HG03175 (cell line): ENCODE data around the gene ANKZF1.
"Not testable (repeated sequence)": the region's sequence is repeated elsewhere in the genome, so short reads cannot be mapped to it uniquely, and the experiment has no call there.

Experiments
- ATAC-seq: cut with Tn5 transposase; IDR thresholded peaks from one replicate; pipeline ENCODE4 v1.9.1; 2021; ENCODE audit warnings: mild to moderate bottlenecking, moderate library complexity; ENCODE audit not compliant: unreplicated experiment

The ANKZF1 gene, protein sequence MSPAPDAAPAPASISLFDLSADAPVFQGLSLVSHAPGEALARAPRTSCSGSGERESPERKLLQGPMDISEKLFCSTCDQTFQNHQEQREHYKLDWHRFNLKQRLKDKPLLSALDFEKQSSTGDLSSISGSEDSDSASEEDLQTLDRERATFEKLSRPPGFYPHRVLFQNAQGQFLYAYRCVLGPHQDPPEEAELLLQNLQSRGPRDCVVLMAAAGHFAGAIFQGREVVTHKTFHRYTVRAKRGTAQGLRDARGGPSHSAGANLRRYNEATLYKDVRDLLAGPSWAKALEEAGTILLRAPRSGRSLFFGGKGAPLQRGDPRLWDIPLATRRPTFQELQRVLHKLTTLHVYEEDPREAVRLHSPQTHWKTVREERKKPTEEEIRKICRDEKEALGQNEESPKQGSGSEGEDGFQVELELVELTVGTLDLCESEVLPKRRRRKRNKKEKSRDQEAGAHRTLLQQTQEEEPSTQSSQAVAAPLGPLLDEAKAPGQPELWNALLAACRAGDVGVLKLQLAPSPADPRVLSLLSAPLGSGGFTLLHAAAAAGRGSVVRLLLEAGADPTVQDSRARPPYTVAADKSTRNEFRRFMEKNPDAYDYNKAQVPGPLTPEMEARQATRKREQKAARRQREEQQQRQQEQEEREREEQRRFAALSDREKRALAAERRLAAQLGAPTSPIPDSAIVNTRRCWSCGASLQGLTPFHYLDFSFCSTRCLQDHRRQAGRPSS

DNA sequence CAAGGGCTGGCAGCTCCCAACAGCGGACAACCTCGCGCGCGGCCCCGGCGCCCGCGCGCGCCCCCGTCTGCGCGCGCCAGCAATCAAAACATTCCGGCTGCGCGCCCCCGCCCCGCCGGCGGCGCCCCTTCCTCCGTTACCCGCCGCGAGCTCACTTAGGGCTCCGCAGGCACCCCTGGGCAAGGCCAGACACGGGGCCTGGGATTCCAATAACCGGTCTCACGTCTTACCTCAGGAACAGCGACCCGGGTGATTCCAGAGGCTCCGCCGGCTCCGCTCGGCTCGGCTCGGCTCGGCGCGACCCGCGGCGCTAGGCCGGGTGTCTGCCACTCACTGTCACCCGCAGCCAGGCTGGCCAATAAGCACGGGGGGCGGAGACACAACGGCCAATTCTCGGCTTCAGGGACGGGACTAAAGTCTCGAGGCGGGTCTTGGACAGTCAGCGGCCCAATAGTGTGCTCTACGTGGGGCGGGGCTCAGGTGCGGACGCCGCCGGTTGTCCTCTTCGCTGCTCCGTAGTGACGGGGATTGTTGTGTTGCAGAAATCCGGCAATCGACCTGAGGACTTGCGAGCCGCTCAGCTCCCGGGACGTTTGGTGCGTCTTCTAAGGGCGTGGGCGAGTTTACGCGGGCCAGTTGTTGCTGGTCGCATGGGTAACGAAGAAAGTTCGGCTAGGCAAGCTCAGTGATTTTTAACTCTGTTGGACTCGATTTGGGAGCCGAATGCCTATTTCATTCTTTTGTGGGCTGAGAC, at the start of gene ANKZF1, which contains the start of gene ATG9A:
Gene ANKZF1 (plus strand): TSS at position 502 of the 754 bp plus-strand sequence. CDS start 452 bp downstream, outside the sequence.
Gene ATG9A (minus strand): TSS at position 332 of the 754 bp plus-strand sequence. CDS start 1,612 bp downstream, outside the sequence.
- ATAC-seq: peak; percentile 98

DNA sequence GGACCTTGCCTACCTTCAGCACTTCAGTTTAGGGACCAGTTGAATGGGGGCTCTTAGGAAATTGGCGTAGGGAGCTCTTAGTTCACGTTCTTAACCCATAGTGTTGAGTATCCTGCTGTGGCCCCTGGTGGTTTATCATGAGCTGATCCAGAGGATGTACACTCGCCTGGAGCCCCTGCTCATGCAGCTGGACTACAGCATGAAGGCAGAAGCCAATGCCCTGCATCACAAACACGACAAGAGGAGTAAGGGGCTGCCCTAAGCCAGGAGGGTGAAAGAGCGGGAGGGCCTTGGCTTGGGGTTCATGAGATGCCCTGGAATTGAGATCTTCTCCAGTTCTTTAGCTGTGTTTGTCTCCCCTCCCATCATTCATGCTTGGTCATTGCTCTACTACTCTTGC, 48.6 kb upstream of the ANKZF1 start:
- ATAC-seq: no peak

DNA sequence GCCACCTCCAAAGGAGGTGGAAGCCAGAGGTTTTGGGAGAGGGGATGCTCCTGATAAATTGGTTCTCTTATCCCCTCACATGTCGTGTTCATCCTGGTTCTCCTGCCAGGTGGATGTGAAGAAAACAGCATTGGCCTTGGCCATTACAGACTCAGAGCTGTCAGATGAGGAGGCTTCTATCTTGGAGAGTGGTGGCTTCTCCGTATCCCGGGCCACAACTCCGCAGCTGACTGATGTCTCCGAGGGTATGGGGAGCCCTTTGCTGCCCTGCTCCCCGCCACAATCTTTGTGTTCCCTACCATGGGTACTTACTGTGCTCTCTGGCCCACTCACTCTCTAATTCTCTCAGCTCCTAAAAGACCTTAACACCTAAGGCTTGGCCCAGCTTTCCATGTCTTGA, 48.1 kb upstream of the ANKZF1 start:
- ATAC-seq: no peak

DNA sequence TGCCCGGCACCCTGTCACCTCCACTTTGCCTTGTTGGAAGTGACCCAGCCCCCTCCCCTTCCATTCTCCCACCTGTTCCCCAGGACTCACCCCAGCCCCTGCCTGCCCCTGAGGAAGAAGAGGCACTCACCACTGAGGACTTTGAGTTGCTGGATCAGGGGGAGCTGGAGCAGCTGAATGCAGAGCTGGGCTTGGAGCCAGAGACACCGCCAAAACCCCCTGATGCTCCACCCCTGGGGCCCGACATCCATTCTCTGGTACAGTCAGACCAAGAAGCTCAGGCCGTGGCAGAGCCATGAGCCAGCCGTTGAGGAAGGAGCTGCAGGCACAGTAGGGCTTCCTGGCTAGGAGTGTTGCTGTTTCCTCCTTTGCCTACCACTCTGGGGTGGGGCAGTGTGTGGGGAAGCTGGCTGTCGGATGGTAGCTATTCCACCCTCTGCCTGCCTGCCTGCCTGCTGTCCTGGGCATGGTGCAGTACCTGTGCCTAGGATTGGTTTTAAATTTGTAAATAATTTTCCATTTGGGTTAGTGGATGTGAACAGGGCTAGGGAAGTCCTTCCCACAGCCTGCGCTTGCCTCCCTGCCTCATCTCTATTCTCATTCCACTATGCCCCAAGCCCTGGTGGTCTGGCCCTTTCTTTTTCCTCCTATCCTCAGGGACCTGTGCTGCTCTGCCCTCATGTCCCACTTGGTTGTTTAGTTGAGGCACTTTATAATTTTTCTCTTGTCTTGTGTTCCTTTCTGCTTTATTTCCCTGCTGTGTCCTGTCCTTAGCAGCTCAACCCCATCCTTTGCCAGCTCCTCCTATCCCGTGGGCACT, 47.1 kb upstream of the ANKZF1 start:
- no peak for ATAC-seq

DNA sequence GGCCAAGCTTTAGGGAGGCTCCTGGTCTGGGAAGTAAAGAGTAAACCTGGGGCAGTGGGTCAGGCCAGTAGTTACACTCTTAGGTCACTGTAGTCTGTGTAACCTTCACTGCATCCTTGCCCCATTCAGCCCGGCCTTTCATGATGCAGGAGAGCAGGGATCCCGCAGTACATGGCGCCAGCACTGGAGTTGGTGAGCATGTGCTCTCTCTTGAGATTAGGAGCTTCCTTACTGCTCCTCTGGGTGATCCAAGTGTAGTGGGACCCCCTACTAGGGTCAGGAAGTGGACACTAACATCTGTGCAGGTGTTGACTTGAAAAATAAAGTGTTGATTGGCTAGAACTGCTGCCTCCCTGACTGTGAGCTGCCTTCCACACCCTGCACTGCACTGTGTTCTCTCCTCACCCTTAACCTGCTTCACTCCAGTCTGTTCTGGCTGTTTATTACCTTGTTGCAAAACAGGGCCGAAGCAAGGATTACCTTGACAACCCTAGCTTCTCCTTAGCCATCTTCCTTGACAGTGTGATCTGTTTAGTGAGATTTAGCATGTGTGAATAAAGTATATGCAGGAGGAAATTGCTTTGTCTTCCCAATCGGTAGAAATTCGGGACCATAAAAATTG, 46.3 kb upstream of the ANKZF1 start:
- ATAC-seq: no peak

DNA sequence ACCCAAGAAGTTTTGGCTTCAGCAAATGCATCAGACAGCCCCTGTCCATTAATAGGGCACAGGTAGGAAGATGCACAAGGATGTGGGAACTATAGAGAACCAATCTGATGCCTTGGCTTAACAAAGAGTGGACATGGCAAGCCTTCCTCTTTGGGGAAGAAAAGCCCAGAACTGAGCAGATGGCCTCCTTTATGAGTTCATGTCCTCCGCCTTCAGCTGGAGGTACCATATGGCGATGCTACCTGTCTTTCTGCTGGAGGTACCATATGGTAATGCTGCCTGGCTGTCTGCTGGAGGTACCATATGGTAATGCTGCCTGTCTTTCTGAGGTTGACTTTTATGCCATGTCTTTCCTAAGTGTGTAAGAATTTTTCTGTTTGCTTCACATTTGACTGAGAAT, 45.5 kb upstream of the ANKZF1 start:
- ATAC-seq: no peak

DNA sequence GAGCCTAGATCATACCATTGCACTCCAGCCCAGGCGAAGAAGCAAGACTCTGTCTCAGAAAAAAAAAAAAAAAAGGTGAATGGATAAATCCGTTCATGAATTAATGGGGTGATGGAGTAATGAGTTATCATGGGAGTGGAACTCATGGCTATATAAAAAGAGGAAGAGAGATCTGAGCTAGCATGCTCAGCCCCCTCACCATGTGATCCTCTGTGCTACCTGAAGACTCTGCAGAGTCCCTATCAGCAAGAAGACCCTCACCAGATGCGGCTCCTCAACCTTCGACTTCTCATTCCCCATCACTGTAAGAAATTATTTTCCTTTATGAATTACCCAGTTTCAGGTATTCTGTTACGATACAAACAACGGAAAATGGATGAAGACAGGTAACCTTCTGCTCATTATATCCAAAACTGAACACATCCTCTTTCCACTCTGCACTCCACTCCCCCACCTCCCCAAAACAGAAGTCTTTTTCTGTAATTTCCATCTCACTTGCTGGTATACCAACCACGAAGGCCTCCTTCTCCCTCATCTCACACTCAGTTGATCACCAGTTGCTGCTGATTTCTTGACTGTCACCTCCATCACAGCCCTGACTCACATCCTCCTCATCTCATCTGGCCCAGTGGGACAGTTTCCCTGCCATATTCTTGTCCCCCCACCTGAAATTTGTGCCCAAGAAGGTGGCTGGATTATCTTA, 42.7 kb upstream of the ANKZF1 start:
- no peak for ATAC-seq

DNA sequence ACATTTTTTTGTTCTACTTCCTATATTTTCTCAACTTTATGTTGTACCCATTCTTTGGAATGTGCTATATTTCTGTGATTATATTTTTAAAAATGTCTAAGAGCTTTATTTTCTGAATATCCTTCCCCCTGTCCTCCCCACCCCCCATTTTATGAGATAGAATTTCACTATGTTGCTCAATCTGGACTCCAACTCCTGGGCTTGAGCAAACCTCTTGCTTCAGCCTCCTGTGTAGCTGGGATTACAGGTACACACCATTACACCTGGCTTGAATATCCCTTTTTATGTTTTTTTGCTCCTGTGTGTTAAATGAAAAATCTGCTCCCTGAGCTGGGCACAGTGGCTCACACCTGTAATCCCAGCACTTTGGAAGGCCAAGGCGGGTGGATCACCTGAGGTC, 32.2 kb upstream of the ANKZF1 start:
- no peak for ATAC-seq

DNA sequence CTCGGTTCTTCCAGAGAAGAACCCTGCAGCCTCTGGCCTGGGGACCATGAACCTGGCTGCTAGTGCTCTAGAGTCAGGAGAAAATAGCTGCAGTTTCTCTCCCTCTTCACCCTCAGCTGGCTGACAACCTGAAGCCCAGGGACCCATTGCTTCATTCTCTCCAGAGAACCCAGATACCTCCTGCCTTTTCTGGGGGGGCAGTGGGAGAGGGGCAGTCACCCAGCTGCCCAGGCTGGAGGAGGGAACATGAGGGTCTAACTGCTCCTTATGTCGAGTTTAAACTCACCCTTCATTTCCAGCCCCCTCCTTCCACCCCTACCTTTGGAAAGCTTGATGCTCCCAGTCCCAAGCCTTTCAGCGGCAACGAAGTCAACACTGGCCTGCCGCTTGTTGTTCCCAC, 30.6 kb upstream of the ANKZF1 start:
- no peak for ATAC-seq

DNA sequence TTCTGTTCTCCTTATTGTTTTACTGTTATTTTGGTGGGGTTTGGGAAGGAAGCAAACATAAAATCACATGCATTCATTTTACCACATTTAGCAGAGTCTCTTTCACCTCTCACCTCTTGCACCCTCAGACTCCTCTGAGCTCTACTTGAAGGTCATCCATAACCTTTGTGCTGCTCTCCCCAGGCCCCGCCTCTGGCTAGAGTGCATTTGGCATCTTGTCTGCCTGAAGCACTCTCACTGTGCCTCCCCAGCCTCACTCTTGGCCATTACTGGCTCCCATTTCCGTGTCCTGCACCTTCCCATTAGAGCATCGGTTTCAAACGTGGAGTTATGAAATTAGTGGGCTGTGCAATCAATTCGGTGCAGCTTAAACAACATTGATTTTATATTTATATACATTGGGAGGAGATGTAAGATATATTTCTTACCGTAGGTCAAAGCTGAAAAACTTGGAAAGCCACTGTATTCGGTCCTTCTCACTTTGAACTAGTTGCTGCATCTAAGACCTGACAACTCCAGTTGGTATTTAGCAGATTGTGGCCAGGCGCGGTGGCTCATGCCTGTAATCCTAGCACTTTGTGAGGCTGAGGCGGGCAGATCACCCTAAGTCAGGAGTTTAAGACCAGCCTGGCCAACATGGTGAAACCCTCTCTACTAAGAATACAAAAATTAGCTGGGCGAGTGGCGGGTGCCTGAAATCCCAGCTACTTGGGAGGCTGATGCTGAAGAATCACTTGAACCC, 30.0 kb upstream of the ANKZF1 start:
- no peak for ATAC-seq

DNA sequence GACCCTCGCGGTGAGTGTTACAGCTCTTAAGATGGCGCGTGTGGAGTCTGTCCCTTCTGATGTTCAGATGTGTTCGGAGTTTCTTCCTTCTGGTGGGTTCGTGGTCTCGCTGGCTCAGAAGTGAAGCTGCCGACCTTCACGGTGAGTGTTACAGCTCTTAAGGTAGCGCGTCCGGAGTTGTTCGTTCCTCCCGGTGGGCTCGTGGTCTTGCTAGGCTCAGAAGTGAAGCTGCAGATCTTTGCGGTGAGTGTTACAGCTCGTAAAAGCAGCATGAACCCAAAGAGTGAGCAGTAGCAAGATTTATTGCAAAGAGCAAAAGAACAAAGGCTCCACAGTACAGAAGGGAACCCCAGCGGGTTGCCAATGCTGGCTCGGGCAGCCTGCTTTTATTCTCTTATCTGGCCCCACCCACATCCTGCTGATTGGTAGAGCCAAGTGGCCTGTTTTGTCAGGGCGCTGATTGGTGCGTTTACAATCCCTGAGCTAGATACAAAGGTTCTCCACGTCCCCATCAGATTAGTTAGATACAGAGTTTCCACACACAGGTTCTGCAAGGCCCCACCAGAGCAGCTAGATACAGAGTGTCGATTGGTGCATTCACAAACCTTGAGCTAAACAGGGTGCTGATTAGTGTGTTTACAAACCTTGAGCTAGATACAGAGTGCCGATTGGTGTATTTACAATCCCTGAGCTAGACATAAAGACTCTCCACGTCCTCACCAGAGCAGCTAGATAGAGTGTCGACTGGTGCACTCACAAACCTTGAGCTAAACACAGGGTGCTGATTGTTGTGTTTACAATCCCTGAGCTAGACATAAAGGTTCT, 28.9 kb upstream of the ANKZF1 start:
- not testable (repeated sequence) for ATAC-seq

DNA sequence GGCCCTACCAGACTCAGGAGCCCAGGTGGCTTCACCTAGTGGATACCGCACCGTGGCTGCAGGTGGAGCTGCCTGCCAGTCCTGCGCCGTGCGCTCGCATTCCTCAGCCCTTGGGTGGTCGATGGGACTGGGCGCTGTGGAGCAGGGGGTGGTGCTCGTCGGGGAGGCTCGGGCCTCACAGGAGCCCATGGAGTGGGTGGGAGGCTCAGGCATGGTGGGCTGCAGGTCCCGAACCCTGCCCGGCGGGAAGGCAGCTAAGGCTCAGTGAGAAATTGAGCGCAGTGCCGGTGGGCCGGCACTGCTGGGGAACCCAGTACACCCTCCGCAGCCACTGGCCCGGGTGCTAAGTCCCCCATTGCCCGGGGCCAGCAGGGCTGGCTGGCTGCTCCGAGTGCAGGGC, 28.3 kb upstream of the ANKZF1 start:
- ATAC-seq: not testable (repeated sequence)

DNA sequence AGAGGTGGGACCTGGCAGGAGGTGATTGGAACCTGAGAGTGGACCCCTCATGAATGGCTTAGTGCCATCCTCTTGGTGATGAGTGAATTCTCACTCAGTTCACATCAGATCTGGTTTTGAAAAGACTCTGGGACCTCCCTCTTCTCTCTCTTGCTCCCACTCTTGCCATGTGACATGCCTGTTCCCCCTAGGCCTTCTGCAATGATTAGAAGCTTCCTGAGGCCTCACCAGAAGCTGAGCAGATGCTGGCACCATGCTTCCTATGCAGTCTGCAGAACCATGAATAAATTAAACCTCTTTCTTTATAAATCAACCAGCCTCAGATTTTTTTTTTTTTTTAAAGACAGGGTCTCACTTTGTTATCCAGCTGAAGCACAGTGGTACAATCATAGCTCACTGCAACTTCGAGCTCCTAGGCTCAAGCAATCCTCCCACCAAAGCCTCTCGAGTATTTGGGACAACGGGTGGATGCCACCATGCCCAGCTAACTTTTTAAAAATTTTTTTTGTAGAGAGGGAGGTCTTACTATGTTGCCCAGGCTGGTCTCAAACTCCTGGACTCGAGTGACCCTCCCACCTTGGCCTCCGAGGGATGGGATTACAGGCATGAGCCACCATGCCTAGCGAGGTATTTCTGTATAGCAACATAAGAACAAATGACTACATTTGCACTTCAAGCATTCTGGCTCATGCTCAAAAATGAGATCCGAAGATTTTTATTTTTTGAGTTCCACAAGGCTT, 25.0 kb upstream of the ANKZF1 start:
- ATAC-seq: no peak

DNA sequence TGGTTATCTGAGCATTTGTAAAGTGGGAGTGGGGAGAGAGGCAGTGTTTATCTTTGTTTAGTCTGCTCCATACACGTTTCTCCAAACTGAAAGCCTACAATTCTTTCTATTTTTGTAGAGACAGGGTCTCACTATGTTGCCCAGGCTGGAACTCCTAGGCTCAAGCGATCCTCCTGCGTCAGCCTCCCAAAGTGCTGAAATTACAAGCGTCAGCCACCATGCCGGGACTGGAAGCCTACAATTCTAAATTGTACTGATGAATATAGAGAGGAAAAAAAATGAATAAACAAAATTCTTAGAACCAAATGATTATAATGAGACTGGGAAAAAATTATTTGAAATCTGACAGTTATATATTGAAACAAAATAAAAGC, 24.5 kb upstream of the ANKZF1 start:
- no peak for ATAC-seq

DNA sequence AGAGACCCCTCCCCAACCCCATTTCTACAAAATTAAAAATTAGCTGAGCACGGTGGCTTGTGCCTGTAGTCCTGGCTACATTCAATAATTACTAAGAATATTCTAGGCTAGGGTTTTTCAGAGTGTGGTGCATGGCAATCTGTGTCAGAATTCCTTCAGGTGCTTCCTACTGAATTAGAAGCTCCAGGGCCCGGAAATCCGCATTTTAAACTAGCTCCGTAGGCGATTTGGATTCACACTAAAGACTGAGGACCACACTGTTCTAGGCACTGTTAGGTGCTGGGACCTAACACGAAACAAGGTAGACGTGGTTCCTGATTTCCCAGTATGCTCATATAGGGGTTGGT, 23.7 kb upstream of the ANKZF1 start:
- no peak for ATAC-seq

DNA sequence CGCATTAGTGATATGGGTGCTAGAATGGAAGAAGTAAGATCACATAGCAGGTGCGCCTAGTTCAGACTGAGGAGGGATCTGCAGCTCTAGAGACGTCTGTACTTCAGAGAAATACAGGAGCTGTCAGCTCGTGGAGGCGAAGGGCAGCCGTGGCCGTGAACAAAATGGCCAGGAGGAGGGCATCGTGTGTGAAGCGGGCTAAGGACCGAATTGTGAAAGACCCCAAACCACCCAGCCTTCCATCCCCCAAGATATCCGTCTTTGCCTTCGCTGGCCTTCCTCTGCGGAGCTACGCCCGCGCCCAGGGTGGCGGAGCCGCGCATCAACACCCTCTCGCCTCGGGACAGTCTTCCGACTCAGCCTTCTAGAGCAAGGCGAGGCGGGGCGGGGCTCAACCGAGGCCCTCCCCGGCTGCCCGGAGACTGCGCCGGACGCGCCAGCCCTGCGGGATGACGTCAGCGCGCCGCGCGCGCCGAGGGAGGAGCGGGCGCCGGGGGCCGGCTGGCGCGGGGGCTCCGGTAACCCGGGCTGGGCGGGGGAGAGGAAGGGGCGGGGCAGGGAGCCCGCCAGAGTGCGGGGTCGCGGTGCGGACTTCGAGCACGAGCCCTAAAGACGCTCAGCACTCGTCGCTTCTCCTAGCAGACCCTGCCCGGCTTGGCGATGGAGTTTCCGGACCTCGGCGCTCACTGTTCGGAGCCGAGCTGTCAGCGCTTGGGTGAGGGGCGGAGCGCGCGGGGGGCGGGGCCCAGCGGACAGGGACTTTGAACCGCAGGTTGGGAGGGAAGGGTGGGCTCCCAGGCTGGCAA, 23.1 kb upstream of the ANKZF1 start, which contains the start of gene ZFAND2B:
Gene ZFAND2B (plus strand): TSS at position 455 of the 806 bp plus-strand sequence. CDS start 206 bp downstream, at position 661.
- ATAC-seq: peak; percentile 98
